Ishikawa (cell line): ENCODE data around the gene EOGT.

Source experiments
- CEBPB ChIP-seq: IDR thresholded peaks from 2 replicates; pipeline ENCODE4 v1.6.1; 2012
- CREB1 ChIP-seq: IDR thresholded peaks from 2 replicates; pipeline ENCODE4 v1.6.1; 2012; ENCODE audit warnings: low read depth
- EGR1 ChIP-seq: IDR thresholded peaks from 2 replicates; pipeline ENCODE4 v1.6.1; 2012
- EP300 ChIP-seq: IDR thresholded peaks from 2 replicates; pipeline ENCODE4 v1.6.1; 2012; ENCODE audit warnings: borderline replicate concordance
- FOXM1 ChIP-seq: IDR thresholded peaks from 2 replicates; pipeline ENCODE4 v1.6.1; 2012; ENCODE audit warnings: low read depth, borderline replicate concordance
- NFIC ChIP-seq: IDR thresholded peaks from 2 replicates; pipeline ENCODE4 v1.6.1; 2012
- RAD21 ChIP-seq: IDR thresholded peaks from 2 replicates; pipeline ENCODE4 v1.6.1; 2012; ENCODE audit warnings: low read depth
- TAF1 ChIP-seq: IDR thresholded peaks from 2 replicates; pipeline ENCODE4 v1.6.1; 2012; ENCODE audit warnings: low read depth, mild to moderate bottlenecking
- TCF12 ChIP-seq: IDR thresholded peaks from 2 replicates; pipeline ENCODE4 v1.6.1; 2012; ENCODE audit warnings: low read depth
- TEAD4 ChIP-seq: IDR thresholded peaks from 2 replicates; pipeline ENCODE4 v1.6.1; 2012
- YY1 ChIP-seq: IDR thresholded peaks from 2 replicates; pipeline ENCODE4 v1.6.1; 2012; ENCODE audit warnings: low read depth
- ZBTB7A ChIP-seq: IDR thresholded peaks from 2 replicates; pipeline ENCODE4 v1.6.1; 2012; ENCODE audit warnings: low read depth
- TF ChIP-seq, protein P1 (sequence below): IDR thresholded peaks from 2 replicates; pipeline ENCODE4 v1.6.1; 2012
- TF ChIP-seq, protein P2 (sequence below): IDR thresholded peaks from 2 replicates; pipeline ENCODE4 v1.6.1; 2012; ENCODE audit warnings: low read depth, mild to moderate bottlenecking
- TF ChIP-seq, protein P3 (sequence below): IDR thresholded peaks from 2 replicates; pipeline ENCODE4 v1.6.1; 2012

The EOGT gene

GRCh38 chr3:69044608-69045007, 31.1 kb upstream of the EOGT start:
- TF ChIP-seq TEAD4 (no peak), EGR1 (no peak), FOXM1 (no peak), EP300 (no peak), YY1 (no peak), CEBPB (no peak)
- TF ChIP-seq, protein P1, sequence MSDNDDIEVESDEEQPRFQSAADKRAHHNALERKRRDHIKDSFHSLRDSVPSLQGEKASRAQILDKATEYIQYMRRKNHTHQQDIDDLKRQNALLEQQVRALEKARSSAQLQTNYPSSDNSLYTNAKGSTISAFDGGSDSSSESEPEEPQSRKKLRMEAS: no peak

- TF ChIP-seq CEBPB: no peak
- TF ChIP-seq YY1: no peak
- no peak for TF ChIP-seq EGR1
- TF ChIP-seq ZBTB7A: no peak
Measured at GRCh38 chr3:69033470-69033869, 20.0 kb upstream of the EOGT start.

DNA sequence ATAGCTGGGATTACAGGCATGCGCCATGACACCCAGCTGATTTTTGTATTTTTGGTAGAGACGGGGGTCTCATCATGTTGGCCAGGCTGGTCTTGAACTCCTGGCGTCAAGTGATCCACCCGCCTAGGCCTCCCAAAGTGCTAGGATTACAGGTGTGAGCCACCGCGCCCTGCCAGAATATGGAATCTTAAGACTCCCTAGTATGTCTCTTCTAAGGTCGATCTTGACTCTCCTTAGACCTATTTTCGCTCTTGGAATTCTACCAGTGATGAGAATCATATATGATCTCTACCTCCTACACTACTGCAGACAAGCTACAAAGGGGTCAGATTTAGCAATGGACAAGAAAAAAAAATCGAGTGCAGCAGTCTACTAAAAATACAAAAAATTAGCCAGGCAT, 19.3 kb upstream of the EOGT start:
- TF ChIP-seq TCF12 (no peak), TAF1 (no peak), CREB1 (no peak), TEAD4 (no peak), CEBPB (no peak), NFIC (no peak), YY1 (no peak), ZBTB7A (no peak)
- TF ChIP-seq, protein P2, sequence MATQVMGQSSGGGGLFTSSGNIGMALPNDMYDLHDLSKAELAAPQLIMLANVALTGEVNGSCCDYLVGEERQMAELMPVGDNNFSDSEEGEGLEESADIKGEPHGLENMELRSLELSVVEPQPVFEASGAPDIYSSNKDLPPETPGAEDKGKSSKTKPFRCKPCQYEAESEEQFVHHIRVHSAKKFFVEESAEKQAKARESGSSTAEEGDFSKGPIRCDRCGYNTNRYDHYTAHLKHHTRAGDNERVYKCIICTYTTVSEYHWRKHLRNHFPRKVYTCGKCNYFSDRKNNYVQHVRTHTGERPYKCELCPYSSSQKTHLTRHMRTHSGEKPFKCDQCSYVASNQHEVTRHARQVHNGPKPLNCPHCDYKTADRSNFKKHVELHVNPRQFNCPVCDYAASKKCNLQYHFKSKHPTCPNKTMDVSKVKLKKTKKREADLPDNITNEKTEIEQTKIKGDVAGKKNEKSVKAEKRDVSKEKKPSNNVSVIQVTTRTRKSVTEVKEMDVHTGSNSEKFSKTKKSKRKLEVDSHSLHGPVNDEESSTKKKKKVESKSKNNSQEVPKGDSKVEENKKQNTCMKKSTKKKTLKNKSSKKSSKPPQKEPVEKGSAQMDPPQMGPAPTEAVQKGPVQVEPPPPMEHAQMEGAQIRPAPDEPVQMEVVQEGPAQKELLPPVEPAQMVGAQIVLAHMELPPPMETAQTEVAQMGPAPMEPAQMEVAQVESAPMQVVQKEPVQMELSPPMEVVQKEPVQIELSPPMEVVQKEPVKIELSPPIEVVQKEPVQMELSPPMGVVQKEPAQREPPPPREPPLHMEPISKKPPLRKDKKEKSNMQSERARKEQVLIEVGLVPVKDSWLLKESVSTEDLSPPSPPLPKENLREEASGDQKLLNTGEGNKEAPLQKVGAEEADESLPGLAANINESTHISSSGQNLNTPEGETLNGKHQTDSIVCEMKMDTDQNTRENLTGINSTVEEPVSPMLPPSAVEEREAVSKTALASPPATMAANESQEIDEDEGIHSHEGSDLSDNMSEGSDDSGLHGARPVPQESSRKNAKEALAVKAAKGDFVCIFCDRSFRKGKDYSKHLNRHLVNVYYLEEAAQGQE: no peak
- TF ChIP-seq, protein P1: no peak

DNA sequence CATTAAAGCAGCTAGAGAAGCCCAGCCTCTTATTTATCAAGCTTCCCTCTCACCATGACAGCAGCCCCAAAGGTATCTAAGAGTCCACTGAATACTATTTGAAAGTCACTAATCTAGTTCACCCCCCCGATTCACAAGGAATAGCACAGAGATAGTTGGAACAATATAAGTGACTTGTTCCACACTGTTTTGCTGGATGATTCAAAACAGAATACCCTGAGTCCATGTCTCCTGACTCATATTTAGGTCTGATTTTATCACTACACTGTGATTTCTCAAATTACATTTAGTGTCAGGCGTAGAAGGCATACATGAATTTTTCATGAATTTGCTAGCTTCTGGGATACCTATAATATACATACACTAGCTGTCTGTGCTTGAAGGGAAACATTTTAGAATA, 18.7 kb upstream of the EOGT start:
- no peak for TF ChIP-seq TCF12
- no peak for TF ChIP-seq CEBPB
- TF ChIP-seq, protein P1: no peak
- TF ChIP-seq, protein P3, sequence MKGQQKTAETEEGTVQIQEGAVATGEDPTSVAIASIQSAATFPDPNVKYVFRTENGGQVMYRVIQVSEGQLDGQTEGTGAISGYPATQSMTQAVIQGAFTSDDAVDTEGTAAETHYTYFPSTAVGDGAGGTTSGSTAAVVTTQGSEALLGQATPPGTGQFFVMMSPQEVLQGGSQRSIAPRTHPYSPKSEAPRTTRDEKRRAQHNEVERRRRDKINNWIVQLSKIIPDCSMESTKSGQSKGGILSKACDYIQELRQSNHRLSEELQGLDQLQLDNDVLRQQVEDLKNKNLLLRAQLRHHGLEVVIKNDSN: no peak
- no peak for TF ChIP-seq YY1

DNA sequence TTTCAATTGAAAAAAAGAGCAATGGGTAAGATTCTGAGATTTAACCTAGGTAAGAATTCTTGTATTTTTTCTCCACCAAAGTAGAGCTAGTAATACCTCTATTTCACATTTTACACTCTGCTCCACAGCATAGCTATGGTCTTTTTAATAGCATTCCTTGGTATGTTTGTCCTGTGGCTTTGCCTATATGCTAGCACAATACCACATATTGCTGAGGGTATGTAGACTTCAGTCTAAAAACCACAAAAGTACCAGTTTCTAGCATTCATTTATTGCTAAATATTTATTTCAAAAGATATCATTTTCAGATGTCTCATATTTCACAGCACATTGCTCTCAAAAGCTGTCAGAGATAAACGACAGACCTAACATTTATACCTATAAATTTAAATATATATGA, 18.2 kb upstream of the EOGT start:
- no peak for TF ChIP-seq ZBTB7A

GRCh38 chr3:69020857-69021256, 7.4 kb upstream of the EOGT start:
- TF ChIP-seq YY1: no peak
- TF ChIP-seq TAF1: no peak
- TF ChIP-seq TEAD4: no peak
- TF ChIP-seq ZBTB7A: no peak
- TF ChIP-seq, protein P1: no peak
- TF ChIP-seq, protein P3: no peak
- TF ChIP-seq CREB1: no peak
- no peak for TF ChIP-seq EP300
- TF ChIP-seq FOXM1: no peak
- TF ChIP-seq, protein P2: no peak
- TF ChIP-seq EGR1: no peak
- no peak for TF ChIP-seq CEBPB

- TF ChIP-seq EP300 (no peak), EGR1 (no peak), CEBPB (no peak), TEAD4 (no peak), YY1 (no peak), TCF12 (no peak), RAD21 (no peak)
- TF ChIP-seq, protein P2: no peak
- TF ChIP-seq, protein P1: no peak
- TF ChIP-seq, protein P3: no peak
Measured at GRCh38 chr3:69020424-69020823, 6.9 kb upstream of the EOGT start.
